ENCODE data around the gene CARD18.

Gene CARD18

GRCh38 chr11:105152021-105152512 lies 12.5 kb upstream of the CARD18 start:
- Mint-ChIP-seq H3K9me3 (no peaks in the 10 kb centered on the region), H3K36me3 (no peaks in the 10 kb centered on the region), H3K4me3 (no peak overlapping the region), H3K27me3 (no peaks in the 10 kb centered on the region), H3K4me1 (no peaks in the 10 kb centered on the region), H3K27ac (no peak overlapping the region)

- H3K27me3 Mint-ChIP-seq = no peaks in the 10 kb centered on the region
- no peaks in the 10 kb centered on the region for H3K36me3 Mint-ChIP-seq
- no peak overlapping the region for H3K4me3 Mint-ChIP-seq
- no peak overlapping the region for H3K27ac Mint-ChIP-seq
- no peaks in the 10 kb centered on the region for H3K9me3 Mint-ChIP-seq
- H3K4me1 Mint-ChIP-seq = no peaks in the 10 kb centered on the region
Observed at GRCh38 chr11:105149477-105149876, 9.9 kb upstream of the CARD18 start.

- Mint-ChIP-seq H3K27me3 (no peaks in the 10 kb centered on the region), H3K27ac (no peak overlapping the region), H3K9me3 (no peaks in the 10 kb centered on the region), H3K4me1 (no peaks in the 10 kb centered on the region), H3K36me3 (no peaks in the 10 kb centered on the region), H3K4me3 (no peak overlapping the region)
Observed at GRCh38 chr11:105148241-105148640, 8.7 kb upstream of the CARD18 start.

- Mint-ChIP-seq H3K36me3 (no peaks in the 10 kb centered on the region), H3K27ac (no peak overlapping the region)
Observed at GRCh38 chr11:105144887-105145286, 5.3 kb upstream of the CARD18 start.

GRCh38 chr11:105142167-105142566 lies 2.6 kb upstream of the CARD18 start:
- no peaks in the 10 kb centered on the region for H3K36me3 Mint-ChIP-seq
- no peaks in the 10 kb centered on the region for H3K27me3 Mint-ChIP-seq
- H3K4me3 Mint-ChIP-seq = no peak overlapping the region
- H3K27ac Mint-ChIP-seq = no peak overlapping the region
- no peaks in the 10 kb centered on the region for H3K4me1 Mint-ChIP-seq
- no peaks in the 10 kb centered on the region for H3K9me3 Mint-ChIP-seq

More at GRCh38 chr11:105144887-105145286, 5.3 kb upstream of the CARD18 start:
- Mint-ChIP-seq H3K4me3 (no peak overlapping the region), H3K4me1 (no peaks in the 10 kb centered on the region), H3K9me3 (no peaks in the 10 kb centered on the region), H3K27me3 (no peaks in the 10 kb centered on the region)

GRCh38 chr11:105137286-105137685 lies 2.3 kb downstream of the CARD18 start:
- no peak overlapping the region for H3K4me3 Mint-ChIP-seq
- H3K27ac Mint-ChIP-seq = no peak overlapping the region
- peaks cover 5% of the 10 kb centered on the region for H3K9me3 Mint-ChIP-seq
- no peaks in the 10 kb centered on the region for H3K4me1 Mint-ChIP-seq
- H3K27me3 Mint-ChIP-seq = no peaks in the 10 kb centered on the region
- no peaks in the 10 kb centered on the region for H3K36me3 Mint-ChIP-seq

GRCh38 chr11:105135883-105136282 lies 3.7 kb downstream of the CARD18 start:
- no peaks in the 10 kb centered on the region for H3K36me3 Mint-ChIP-seq

GRCh38 chr11:105132716-105133511 lies 6.7 kb downstream of the CARD18 start:
- no peak overlapping the region for H3K4me3 Mint-ChIP-seq
- H3K4me1 Mint-ChIP-seq = no peaks in the 10 kb centered on the region
- no peaks in the 10 kb centered on the region for H3K36me3 Mint-ChIP-seq
- no peaks in the 10 kb centered on the region for H3K27me3 Mint-ChIP-seq
- no peak overlapping the region for H3K27ac Mint-ChIP-seq
- H3K9me3 Mint-ChIP-seq = peaks cover 5% of the 10 kb centered on the region

More at GRCh38 chr11:105135883-105136282, 3.7 kb downstream of the CARD18 start:
- Mint-ChIP-seq H3K9me3 (peaks cover 5% of the 10 kb centered on the region), H3K27ac (no peak overlapping the region), H3K4me3 (no peak overlapping the region), H3K27me3 (no peaks in the 10 kb centered on the region), H3K4me1 (no peaks in the 10 kb centered on the region)

GRCh38 chr11:105130189-105130813 lies 9.3 kb downstream of the CARD18 start:
- H3K4me1 Mint-ChIP-seq = no peaks in the 10 kb centered on the region
- no peak overlapping the region for H3K4me3 Mint-ChIP-seq
- H3K27ac Mint-ChIP-seq = no peak overlapping the region
- H3K9me3 Mint-ChIP-seq = no peaks in the 10 kb centered on the region
- H3K27me3 Mint-ChIP-seq = no peaks in the 10 kb centered on the region
- H3K36me3 Mint-ChIP-seq = no peaks in the 10 kb centered on the region

- Mint-ChIP-seq H3K27ac (no peak overlapping the region), H3K36me3 (no peaks in the 10 kb centered on the region), H3K4me1 (no peaks in the 10 kb centered on the region), H3K9me3 (no peaks in the 10 kb centered on the region), H3K27me3 (no peaks in the 10 kb centered on the region), H3K4me3 (no peak overlapping the region)
Observed at GRCh38 chr11:105124756-105125155, 14.8 kb downstream of the CARD18 start.

GRCh38 chr11:105111145-105111944 lies 28.2 kb downstream of the CARD18 start:
- H3K4me3 Mint-ChIP-seq = no peak overlapping the region
- H3K4me1 Mint-ChIP-seq = peaks cover 21% of the 10 kb centered on the region
- H3K27me3 Mint-ChIP-seq = peaks cover 7% of the 10 kb centered on the region
- H3K36me3 Mint-ChIP-seq = no peaks in the 10 kb centered on the region
- no peak overlapping the region for H3K27ac Mint-ChIP-seq
- H3K9me3 Mint-ChIP-seq = no peaks in the 10 kb centered on the region

GRCh38 chr11:105110688-105111030 lies 28.9 kb downstream of the CARD18 start:
- peaks cover 21% of the 10 kb centered on the region for H3K4me1 Mint-ChIP-seq
- no peaks in the 10 kb centered on the region for H3K9me3 Mint-ChIP-seq
- H3K27ac Mint-ChIP-seq = no peak overlapping the region
- peaks cover 7% of the 10 kb centered on the region for H3K27me3 Mint-ChIP-seq
- no peaks in the 10 kb centered on the region for H3K36me3 Mint-ChIP-seq
- no peak overlapping the region for H3K4me3 Mint-ChIP-seq

- Mint-ChIP-seq H3K9me3 (no peaks in the 10 kb centered on the region), H3K4me1 (peaks cover 23% of the 10 kb centered on the region), H3K27ac (no peak overlapping the region), H3K27me3 (peaks cover 6% of the 10 kb centered on the region), H3K36me3 (peaks cover 2% of the 10 kb centered on the region), H3K4me3 (no peak overlapping the region)
Observed at GRCh38 chr11:105109855-105110687, 29.5 kb downstream of the CARD18 start.

- H3K4me3 Mint-ChIP-seq = no peak overlapping the region
- peaks cover 5% of the 10 kb centered on the region for H3K27me3 Mint-ChIP-seq
- H3K9me3 Mint-ChIP-seq = no peaks in the 10 kb centered on the region
- peaks cover 31% of the 10 kb centered on the region for H3K4me1 Mint-ChIP-seq
- H3K36me3 Mint-ChIP-seq = peaks cover 2% of the 10 kb centered on the region
- H3K27ac Mint-ChIP-seq = no peak overlapping the region
Observed at GRCh38 chr11:105109321-105109720, 30.2 kb downstream of the CARD18 start.

- Mint-ChIP-seq H3K27me3 (peaks cover 5% of the 10 kb centered on the region), H3K36me3 (peaks cover 2% of the 10 kb centered on the region), H3K4me3 (no peak overlapping the region), H3K9me3 (no peaks in the 10 kb centered on the region), H3K4me1 (peaks cover 33% of the 10 kb centered on the region), H3K27ac (no peak overlapping the region)
Observed at GRCh38 chr11:105108247-105108646, 31.3 kb downstream of the CARD18 start.
